Panc1 (cell line): Measurements from ENCODE around the gene B4GALT2. TPM values are rescaled to one million over a fixed set of nuclear protein-coding genes. Genes with fewer than 3 reads are reported as not detected.
A peak's percentile ranks its signal among the peaks of the same experiment; 100 is the strongest.

Experiments
- ATAC-seq: fragments of 200-7000 bp; cut with Tn5 transposase; 2 replicates; pipeline ENCODE4 v1.9.1; 2020; ENCODE audit warnings: mild to moderate bottlenecking, moderate library complexity
- BruUV-seq: library from RNA; stranded (reverse); fragments of 400-500 nt; replicated peaks from 2 replicates; lab custom pipeline; 2021; lab: Mats Ljungman, UMichigan
- CTCF ChIA-PET: fragments of 300-600 bp; sonication (Branson Sonifier 250); formaldehyde crosslinking; loops from one replicate; lab custom pipeline; 2022; ENCODE audit warnings: antibody characterized with exemption; lab: Charles Lee
- POLR2A ChIA-PET: fragments of 300-600 bp; sonication (Branson Sonifier 250); formaldehyde crosslinking; loops from one replicate; lab custom pipeline; 2022; ENCODE audit warnings: antibody characterized with exemption; lab: Charles Lee
- DNase-seq: peaks from one replicate; pipeline ENCODE4 v3.0.0-alpha.2; 2010; ENCODE audit warnings: low read depth, low spot score
- H3K27ac ChIP-seq: 2 replicates; pipeline ENCODE4 v1.5.1; 2011; ENCODE audit warnings: mild to moderate bottlenecking, low read length, inconsistent platforms
- H3K27me3 ChIP-seq: fragments of 200-500 bp; sonication (Bioruptor generic); 2 replicates; pipeline ENCODE4 v1.6.0; 2014; ENCODE audit warnings: low read length, inconsistent platforms; ENCODE audit not compliant: control insufficient read depth, insufficient read depth
- H3K36me3 ChIP-seq: fragments of 200-500 bp; sonication (Bioruptor generic); 2 replicates; pipeline ENCODE4 v1.5.1; 2014; ENCODE audit warnings: inconsistent platforms, mild to moderate bottlenecking, low read length, moderate library complexity; ENCODE audit not compliant: control insufficient read depth, insufficient read depth
- H3K4me1 ChIP-seq: 2 replicates; pipeline ENCODE4 v1.5.1; 2011; ENCODE audit warnings: inconsistent platforms, mild to moderate bottlenecking, low read length, moderate library complexity; ENCODE audit not compliant: control insufficient read depth, insufficient read depth
- H3K4me3 ChIP-seq, 2 experiments: 2 replicates each; pipeline ENCODE4 v1.5.1; 2011 to 2012; ENCODE audit warnings: low read depth in 2 of 2, low read length in 2 of 2, mild to moderate bottlenecking in 2 of 2, inconsistent platforms in 1 of 2, moderate library complexity in 1 of 2
- H3K9me3 ChIP-seq: fragments of 200-500 bp; sonication (Bioruptor generic); 2 replicates; pipeline ENCODE4 v1.5.1; 2014; ENCODE audit warnings: low read depth, mild to moderate bottlenecking, inconsistent platforms, low read length, moderate library complexity; ENCODE audit not compliant: control insufficient read depth, insufficient read depth
- POLR2AphosphoS5 ChIP-seq: IDR thresholded peaks from 2 replicates; pipeline ENCODE4 v1.6.1; 2012; ENCODE audit warnings: mild to moderate bottlenecking, low read depth, low read length, moderate library complexity
- SIN3A ChIP-seq: IDR thresholded peaks from 2 replicates; pipeline ENCODE4 v1.6.1; 2012; ENCODE audit warnings: low read depth, mild to moderate bottlenecking, low read length, moderate library complexity, borderline replicate concordance; ENCODE audit not compliant: insufficient read depth
- TCF7L2 ChIP-seq: IDR thresholded peaks from 2 replicates; pipeline ENCODE4 v1.6.1; 2011; ENCODE audit warnings: mild to moderate bottlenecking, low read depth, low read length, inconsistent platforms
- in situ Hi-C: cut with HindIII; loops from 2 replicates; pipeline ENCODE4 v1.10.0; 2016; ENCODE audit warnings: low sequenced_read_pairs, low pct_unique_long_range_greater_than_20kb
- intact Hi-C: fragments of 100-400 bp; cut with micrococcal nuclease; formaldehyde crosslinking; loops from one replicate; pipeline ENCODE4 v1.10.0; 2022; ENCODE audit not compliant: unreplicated experiment
- total RNA-seq: library from RNA; stranded (reverse); gene quantifications from one replicate; pipeline ENCODE4 v1.2.1, GENCODE V29; 2021; ENCODE audit not compliant: unreplicated experiment
- TF ChIP-seq, protein P1 (sequence below): fragments of 450-650 bp; IDR thresholded peaks from 2 replicates; pipeline ENCODE4 v1.5.1; 2017; ENCODE audit warnings: mild to moderate bottlenecking
- TF ChIP-seq, protein P2 (sequence below), 2 experiments: IDR thresholded peaks; 2 replicates each; pipeline ENCODE4 v1.6.1; 2011 to 2012; ENCODE audit warnings: low read depth in 2 of 2, control low read depth in 1 of 2, low read length in 1 of 2, mild to moderate bottlenecking in 1 of 2, moderate library complexity in 1 of 2; ENCODE audit not compliant: insufficient read depth in 1 of 2

B4GALT2 gene
- total RNA-seq, 1 experiment from 2014 or later, result 90.1 TPM

- DNase-seq (no peak), ATAC-seq (no peak)
- TF ChIP-seq, protein P1, sequence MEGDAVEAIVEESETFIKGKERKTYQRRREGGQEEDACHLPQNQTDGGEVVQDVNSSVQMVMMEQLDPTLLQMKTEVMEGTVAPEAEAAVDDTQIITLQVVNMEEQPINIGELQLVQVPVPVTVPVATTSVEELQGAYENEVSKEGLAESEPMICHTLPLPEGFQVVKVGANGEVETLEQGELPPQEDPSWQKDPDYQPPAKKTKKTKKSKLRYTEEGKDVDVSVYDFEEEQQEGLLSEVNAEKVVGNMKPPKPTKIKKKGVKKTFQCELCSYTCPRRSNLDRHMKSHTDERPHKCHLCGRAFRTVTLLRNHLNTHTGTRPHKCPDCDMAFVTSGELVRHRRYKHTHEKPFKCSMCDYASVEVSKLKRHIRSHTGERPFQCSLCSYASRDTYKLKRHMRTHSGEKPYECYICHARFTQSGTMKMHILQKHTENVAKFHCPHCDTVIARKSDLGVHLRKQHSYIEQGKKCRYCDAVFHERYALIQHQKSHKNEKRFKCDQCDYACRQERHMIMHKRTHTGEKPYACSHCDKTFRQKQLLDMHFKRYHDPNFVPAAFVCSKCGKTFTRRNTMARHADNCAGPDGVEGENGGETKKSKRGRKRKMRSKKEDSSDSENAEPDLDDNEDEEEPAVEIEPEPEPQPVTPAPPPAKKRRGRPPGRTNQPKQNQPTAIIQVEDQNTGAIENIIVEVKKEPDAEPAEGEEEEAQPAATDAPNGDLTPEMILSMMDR, result no peak
- TF ChIP-seq SIN3A (no peak), TCF7L2 (no peak), POLR2AphosphoS5 (no peak)
- TF ChIP-seq, protein P2, sequence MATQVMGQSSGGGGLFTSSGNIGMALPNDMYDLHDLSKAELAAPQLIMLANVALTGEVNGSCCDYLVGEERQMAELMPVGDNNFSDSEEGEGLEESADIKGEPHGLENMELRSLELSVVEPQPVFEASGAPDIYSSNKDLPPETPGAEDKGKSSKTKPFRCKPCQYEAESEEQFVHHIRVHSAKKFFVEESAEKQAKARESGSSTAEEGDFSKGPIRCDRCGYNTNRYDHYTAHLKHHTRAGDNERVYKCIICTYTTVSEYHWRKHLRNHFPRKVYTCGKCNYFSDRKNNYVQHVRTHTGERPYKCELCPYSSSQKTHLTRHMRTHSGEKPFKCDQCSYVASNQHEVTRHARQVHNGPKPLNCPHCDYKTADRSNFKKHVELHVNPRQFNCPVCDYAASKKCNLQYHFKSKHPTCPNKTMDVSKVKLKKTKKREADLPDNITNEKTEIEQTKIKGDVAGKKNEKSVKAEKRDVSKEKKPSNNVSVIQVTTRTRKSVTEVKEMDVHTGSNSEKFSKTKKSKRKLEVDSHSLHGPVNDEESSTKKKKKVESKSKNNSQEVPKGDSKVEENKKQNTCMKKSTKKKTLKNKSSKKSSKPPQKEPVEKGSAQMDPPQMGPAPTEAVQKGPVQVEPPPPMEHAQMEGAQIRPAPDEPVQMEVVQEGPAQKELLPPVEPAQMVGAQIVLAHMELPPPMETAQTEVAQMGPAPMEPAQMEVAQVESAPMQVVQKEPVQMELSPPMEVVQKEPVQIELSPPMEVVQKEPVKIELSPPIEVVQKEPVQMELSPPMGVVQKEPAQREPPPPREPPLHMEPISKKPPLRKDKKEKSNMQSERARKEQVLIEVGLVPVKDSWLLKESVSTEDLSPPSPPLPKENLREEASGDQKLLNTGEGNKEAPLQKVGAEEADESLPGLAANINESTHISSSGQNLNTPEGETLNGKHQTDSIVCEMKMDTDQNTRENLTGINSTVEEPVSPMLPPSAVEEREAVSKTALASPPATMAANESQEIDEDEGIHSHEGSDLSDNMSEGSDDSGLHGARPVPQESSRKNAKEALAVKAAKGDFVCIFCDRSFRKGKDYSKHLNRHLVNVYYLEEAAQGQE (IDR thresholded peaks at IDR 0.05; ENCODE audit: insufficient read depth in 1 of 2, low read depth in 2 of 2, low read length in 1 of 2), result no peak
- CTCF ChIA-PET, result interaction anchor here (1.1 kb wide), 1 partner anchor 15 kb away, joined by 3 read pairs; no protein-coding TSS in a partner anchor
- in situ Hi-C loops, result loop anchor here (25.0 kb wide), 1 partner anchor 187 kb away; no protein-coding TSS in a partner anchor
- H3K27me3 ChIP-seq, result no peaks in the 10 kb centered on the region
- intact Hi-C loops, result no loop called here
- no peak overlapping the region for H3K4me3 ChIP-seq
- H3K27ac ChIP-seq, result no peak overlapping the region
- H3K9me3 ChIP-seq, result no peaks in the 10 kb centered on the region
- BruUV-seq, result no TSS peak
- H3K36me3 ChIP-seq, result peaks cover 4% of the 10 kb centered on the region; the same call in 1 of the 2 replicates
- H3K4me1 ChIP-seq, result peaks cover 16% of the 10 kb centered on the region
- POLR2A ChIA-PET, result no interaction called here
These were observed 29.3 kb upstream of the B4GALT2 start for GRCh38 chr1:43949678-43950077.

- TF ChIP-seq, protein P1, result no peak
- TF ChIP-seq, protein P2 (IDR thresholded peaks at IDR 0.05; ENCODE audit: insufficient read depth in 1 of 2, low read depth in 2 of 2, low read length in 1 of 2), result no peak
- TF ChIP-seq SIN3A (no peak), POLR2AphosphoS5 (no peak), TCF7L2 (no peak)
- in situ Hi-C loops, result no loop called here
- ChIA-PET CTCF (interaction anchor here (0.6 to 0.7 kb wide), 2 partner anchors 16 to 185 kb away, joined by 4 to 6 read pairs; no protein-coding TSS in a partner anchor), POLR2A (no interaction called here)
- no peak for ATAC-seq
- H3K9me3 ChIP-seq, result no peaks in the 10 kb centered on the region
- peaks cover 4% of the 10 kb centered on the region; the same call in 1 of the 2 replicates for H3K36me3 ChIP-seq
- H3K27me3 ChIP-seq, result no peaks in the 10 kb centered on the region
- TSS peak; percentile 47 for BruUV-seq
- H3K4me1 ChIP-seq, result peaks cover 12% of the 10 kb centered on the region
- DNase-seq, result no peak
- intact Hi-C loops, result no loop called here
- no peak overlapping the region for H3K4me3 ChIP-seq
- H3K27ac ChIP-seq, result no peak overlapping the region
These were observed 27.7 kb upstream of the B4GALT2 start for GRCh38 chr1:43951021-43951985.
